GM12865 (cell line): ENCODE data around the gene MEGF11.

Experiments
- DNase-seq: peaks from one replicate; pipeline ENCODE4 v3.0.0; 2010; ENCODE audit warnings: low read depth
- H3K4me3 ChIP-seq: 2 replicates; pipeline ENCODE4 v1.5.1; 2011; ENCODE audit warnings: mild to moderate bottlenecking, low read depth, low read length, control low read depth
- TF ChIP-seq, protein P1 (sequence below): IDR thresholded peaks from 2 replicates; pipeline ENCODE4 v1.5.1; 2011; ENCODE audit warnings: low read length, control low read depth, low read depth, inconsistent platforms; ENCODE audit not compliant: insufficient read depth; ENCODE audit errors: missing control alignments

The MEGF11 gene

DNA sequence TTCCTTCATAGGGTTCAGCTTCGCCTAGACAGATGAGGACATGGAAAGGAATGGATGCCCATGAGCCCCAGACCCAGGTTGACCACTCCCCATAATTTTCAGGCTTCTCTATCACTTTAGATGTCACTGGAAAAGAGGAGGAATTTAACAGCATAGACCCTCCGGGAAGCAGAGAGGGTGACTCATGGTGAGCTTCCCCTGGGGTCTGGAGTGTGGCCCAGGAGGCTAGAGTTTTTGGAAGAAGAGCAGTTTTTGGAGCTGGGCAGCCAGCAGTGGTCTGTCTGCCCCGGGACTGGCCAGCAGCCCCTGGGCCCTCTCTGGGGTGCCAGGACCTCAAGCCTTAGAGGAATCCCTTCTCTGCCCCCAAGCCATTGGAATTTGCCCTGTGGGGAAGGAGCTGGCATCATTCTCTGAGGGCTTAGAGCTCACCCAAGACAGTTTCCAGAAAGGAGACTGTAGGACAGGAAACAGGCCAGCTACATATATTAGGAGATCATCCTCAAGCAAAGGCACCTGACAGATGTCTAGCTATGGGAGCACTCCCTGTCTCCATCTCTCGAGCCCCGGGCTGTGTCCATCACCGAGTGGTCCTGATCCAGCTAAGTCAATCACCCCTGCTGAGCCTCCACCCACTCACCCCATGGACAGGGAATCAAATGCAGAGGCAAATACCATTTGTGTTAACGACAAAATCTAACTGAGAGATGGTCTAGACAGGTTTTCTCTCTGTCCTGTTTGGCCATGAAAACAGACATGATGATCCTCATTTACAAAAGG, 67.3 kb downstream of the MEGF11 start:
- TF ChIP-seq, protein P1, sequence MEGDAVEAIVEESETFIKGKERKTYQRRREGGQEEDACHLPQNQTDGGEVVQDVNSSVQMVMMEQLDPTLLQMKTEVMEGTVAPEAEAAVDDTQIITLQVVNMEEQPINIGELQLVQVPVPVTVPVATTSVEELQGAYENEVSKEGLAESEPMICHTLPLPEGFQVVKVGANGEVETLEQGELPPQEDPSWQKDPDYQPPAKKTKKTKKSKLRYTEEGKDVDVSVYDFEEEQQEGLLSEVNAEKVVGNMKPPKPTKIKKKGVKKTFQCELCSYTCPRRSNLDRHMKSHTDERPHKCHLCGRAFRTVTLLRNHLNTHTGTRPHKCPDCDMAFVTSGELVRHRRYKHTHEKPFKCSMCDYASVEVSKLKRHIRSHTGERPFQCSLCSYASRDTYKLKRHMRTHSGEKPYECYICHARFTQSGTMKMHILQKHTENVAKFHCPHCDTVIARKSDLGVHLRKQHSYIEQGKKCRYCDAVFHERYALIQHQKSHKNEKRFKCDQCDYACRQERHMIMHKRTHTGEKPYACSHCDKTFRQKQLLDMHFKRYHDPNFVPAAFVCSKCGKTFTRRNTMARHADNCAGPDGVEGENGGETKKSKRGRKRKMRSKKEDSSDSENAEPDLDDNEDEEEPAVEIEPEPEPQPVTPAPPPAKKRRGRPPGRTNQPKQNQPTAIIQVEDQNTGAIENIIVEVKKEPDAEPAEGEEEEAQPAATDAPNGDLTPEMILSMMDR: no peak
- DNase-seq: no peak
- H3K4me3 ChIP-seq: no peak overlapping the region

DNA sequence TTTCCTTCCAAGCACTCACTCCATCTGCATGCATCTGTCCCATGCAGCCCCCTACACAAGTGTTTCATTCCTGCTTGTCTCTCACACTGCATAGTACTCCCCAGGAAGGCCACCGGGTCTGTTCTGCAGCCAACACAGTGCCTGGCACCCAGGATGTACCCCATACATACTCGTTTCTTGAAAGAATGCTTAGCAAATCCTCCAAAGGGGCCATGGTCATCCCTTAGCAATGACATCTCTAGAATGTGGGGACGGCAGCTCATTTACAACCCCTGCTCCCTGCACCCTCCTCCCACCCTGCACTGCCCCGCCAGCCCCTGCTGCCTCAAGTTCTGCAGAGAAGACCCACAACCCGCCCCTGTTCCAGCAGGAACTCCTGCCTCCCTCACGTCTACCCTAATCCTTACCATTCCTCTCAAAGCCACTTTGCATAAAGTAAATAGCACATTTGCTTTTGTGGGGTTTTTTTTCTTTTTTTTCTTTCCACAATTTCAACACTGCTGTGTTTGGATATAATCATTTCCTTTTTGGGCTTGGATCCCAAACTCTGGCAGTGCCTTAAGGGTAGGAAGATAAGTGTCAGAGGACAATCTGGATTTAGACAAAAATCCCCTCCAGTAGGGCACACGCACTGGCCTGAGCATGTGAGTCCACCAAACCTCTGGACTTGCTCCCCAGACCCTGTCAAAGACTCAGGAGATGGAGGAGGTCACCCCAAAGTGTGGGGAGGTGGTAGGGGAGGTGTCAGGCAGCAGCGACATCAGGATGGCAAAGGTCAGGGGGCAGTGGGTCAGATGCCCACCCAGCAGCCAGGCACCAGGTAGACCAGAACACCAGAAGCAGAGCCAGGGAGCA, 68.4 kb downstream of the MEGF11 start:
- no peak for DNase-seq
- TF ChIP-seq, protein P1: no peak
- no peak overlapping the region for H3K4me3 ChIP-seq

DNA sequence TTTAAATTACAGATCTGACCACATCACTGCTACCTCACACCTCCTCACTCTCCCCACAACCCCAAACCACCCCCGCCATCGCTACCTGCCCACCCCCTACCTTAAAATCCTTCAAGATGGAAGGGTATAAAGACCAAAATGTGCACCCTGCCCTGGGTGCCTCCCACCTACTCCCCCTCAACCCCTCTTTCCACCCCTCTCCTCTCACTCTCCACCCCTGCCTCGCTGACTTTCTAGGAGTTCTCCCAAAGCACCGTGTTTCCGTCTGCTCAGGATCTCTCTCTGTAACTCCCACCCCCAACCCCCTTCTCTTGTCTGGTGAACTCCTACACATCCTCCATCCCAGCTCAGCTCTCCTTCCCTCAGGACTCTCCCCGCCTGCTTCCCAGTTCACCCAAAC, 69.1 kb downstream of the MEGF11 start:
- TF ChIP-seq, protein P1: no peak
- DNase-seq: no peak
- H3K4me3 ChIP-seq: no peak overlapping the region

DNA sequence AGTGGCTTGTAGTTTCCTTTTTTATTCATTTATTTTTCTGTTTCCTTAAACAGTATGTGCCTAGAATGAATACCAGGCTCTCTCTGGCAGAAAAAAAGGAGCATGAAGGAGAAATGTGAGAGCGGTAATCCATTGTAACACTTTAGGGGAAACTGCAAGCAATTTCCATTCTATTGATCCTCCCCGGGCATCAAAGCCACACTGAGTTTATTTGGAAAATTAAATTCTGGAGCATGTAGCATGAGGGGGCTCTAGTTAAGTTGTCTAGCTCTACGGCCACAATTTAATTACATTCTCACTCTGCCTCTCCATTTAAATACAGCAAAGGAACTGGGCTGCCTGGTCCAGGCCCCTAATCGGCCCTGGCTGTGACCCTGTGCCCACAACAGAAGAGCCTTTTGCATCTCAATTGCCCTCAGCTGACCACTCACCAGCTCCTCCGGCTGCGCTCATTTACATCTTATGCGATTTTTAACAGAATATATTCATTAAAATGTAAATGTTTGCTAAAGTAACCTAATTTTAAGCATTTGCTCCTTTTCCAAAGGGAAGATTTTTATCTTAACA, 72.9 kb downstream of the MEGF11 start:
- TF ChIP-seq, protein P1: no peak
- DNase-seq: no peak
- no peak overlapping the region for H3K4me3 ChIP-seq

DNA sequence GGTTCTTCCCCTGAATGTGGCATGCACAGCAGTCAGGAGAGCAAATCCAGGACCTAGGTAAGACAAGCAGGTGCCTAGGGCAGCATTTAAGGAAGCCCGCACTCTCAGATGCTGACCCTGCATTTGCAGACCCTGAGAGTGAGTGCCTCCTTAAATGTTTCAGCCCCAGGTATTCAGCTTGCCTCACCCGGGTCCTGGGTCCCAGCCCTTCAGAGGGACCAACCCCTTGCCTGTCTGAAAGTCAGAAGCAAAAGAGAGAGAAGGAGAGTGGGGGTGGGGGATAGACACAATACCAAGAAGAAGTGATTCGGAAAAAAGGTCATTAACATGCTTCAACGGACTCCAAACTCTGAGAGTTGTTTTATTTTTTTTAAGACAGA, 75.0 kb downstream of the MEGF11 start:
- no peak for DNase-seq
- no peak overlapping the region for H3K4me3 ChIP-seq
- TF ChIP-seq, protein P1: no peak

DNA sequence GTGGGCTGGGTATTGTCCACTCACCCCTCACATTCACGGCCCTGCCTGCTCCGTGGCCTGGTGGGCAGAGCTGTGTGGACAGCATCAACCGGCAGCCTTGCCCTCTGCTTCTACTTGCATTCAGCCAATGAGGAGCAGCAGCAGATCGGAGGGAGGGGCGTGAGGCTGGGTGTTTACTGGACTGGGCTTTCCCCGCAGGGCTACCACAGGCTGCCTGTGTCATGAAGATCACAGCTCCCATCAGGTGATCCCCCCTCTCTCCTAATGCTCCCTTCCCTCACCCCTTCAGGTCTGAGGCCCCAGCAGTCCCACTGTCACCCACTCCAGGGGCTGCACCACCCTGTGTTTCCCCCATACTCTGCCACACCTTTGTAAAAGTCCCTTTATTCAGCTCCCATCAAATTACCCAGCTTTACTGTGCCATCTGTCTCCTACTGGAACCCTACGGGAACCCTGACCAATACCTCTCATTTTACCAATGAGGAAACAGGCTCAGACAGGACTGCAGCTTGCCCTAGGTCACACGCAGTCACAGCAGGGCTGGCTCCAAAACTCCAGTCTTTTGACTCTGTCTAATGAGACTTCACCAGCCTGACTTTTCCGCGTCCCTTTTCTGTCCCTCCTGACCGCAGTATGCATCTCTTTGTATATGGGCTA, 81.1 kb downstream of the MEGF11 start:
- TF ChIP-seq, protein P1: no peak
- H3K4me3 ChIP-seq: no peak overlapping the region
- DNase-seq: no peak
